ENCODE results near the gene OR4E2.

Gene OR4E2

GRCh38 chr14:21647380-21647779, 6.3 kb upstream of the OR4E2 start:
- no peaks in the 10 kb centered on the region for H3K4me1 ChIP-seq (ENCODE audit: control insufficient read depth in 1 of 2, insufficient read depth in 2 of 2, low read length in 2 of 2)
- no peak overlapping the region for H3K4me3 ChIP-seq (ENCODE audit: low read depth in 1 of 2, low read length in 2 of 2)
- no peak overlapping the region for H3K9ac ChIP-seq (ENCODE audit: low read depth in 1 of 2, low read length in 2 of 2)
- no peaks in the 10 kb centered on the region for H3K36me3 ChIP-seq (ENCODE audit: control insufficient read depth in 1 of 2, insufficient read depth in 2 of 2, low read length in 2 of 2)
- no peaks in the 10 kb centered on the region for H3K9me3 ChIP-seq (ENCODE audit: control insufficient read depth in 1 of 2, low read length in 2 of 2)
- H3K27me3 ChIP-seq (ENCODE audit: control insufficient read depth in 1 of 2, insufficient read depth in 2 of 2, low read length in 2 of 2) = no peaks in the 10 kb centered on the region
- no peak overlapping the region for H3K27ac ChIP-seq (ENCODE audit: low read depth, low read length)

- Histone ChIP-seq H3K36me3 (ENCODE audit: control insufficient read depth in 1 of 2, insufficient read depth in 2 of 2, low read length in 2 of 2) (no peaks in the 10 kb centered on the region), H3K27me3 (ENCODE audit: control insufficient read depth in 1 of 2, insufficient read depth in 2 of 2, low read length in 2 of 2) (no peaks in the 10 kb centered on the region), H3K4me3 (ENCODE audit: low read depth in 1 of 2, low read length in 2 of 2) (no peak overlapping the region), H3K9ac (ENCODE audit: low read depth in 1 of 2, low read length in 2 of 2) (no peak overlapping the region), H3K9me3 (ENCODE audit: control insufficient read depth in 1 of 2, low read length in 2 of 2) (no peaks in the 10 kb centered on the region), H3K27ac (ENCODE audit: low read depth, low read length) (no peak overlapping the region), H3K4me1 (ENCODE audit: control insufficient read depth in 1 of 2, insufficient read depth in 2 of 2, low read length in 2 of 2) (no peaks in the 10 kb centered on the region)
These were observed 1.3 kb upstream of the OR4E2 start for GRCh38 chr14:21652209-21652808.

- no peak overlapping the region for H3K4me3 ChIP-seq (ENCODE audit: low read depth in 1 of 2, low read length in 2 of 2)
- no peaks in the 10 kb centered on the region for H3K4me1 ChIP-seq (ENCODE audit: control insufficient read depth in 1 of 2, insufficient read depth in 2 of 2, low read length in 2 of 2)
- H3K27me3 ChIP-seq (ENCODE audit: control insufficient read depth in 1 of 2, insufficient read depth in 2 of 2, low read length in 2 of 2) = no peaks in the 10 kb centered on the region
- no peak overlapping the region for H3K9ac ChIP-seq (ENCODE audit: low read depth in 1 of 2, low read length in 2 of 2)
- no peak overlapping the region for H3K27ac ChIP-seq (ENCODE audit: low read depth, low read length)
- no peaks in the 10 kb centered on the region for H3K9me3 ChIP-seq (ENCODE audit: control insufficient read depth in 1 of 2, low read length in 2 of 2)
- H3K36me3 ChIP-seq (ENCODE audit: control insufficient read depth in 1 of 2, insufficient read depth in 2 of 2, low read length in 2 of 2) = no peaks in the 10 kb centered on the region
These were observed 580 bp downstream of the OR4E2 start for GRCh38 chr14:21654215-21654614.

GRCh38 chr14:21656980-21657379, 3.3 kb downstream of the OR4E2 start:
- Histone ChIP-seq H3K36me3 (ENCODE audit: control insufficient read depth in 1 of 2, insufficient read depth in 2 of 2, low read length in 2 of 2) (no peaks in the 10 kb centered on the region), H3K27ac (ENCODE audit: low read depth, low read length) (no peak overlapping the region), H3K9ac (ENCODE audit: low read depth in 1 of 2, low read length in 2 of 2) (no peak overlapping the region), H3K9me3 (ENCODE audit: control insufficient read depth in 1 of 2, low read length in 2 of 2) (no peaks in the 10 kb centered on the region), H3K4me3 (ENCODE audit: low read depth in 1 of 2, low read length in 2 of 2) (no peak overlapping the region), H3K27me3 (ENCODE audit: control insufficient read depth in 1 of 2, insufficient read depth in 2 of 2, low read length in 2 of 2) (no peaks in the 10 kb centered on the region), H3K4me1 (ENCODE audit: control insufficient read depth in 1 of 2, insufficient read depth in 2 of 2, low read length in 2 of 2) (no peaks in the 10 kb centered on the region)

GRCh38 chr14:21668377-21668776, 14.7 kb downstream of the OR4E2 start:
- H3K4me1 ChIP-seq (ENCODE audit: control insufficient read depth in 1 of 2, insufficient read depth in 2 of 2, low read length in 2 of 2) = no peaks in the 10 kb centered on the region
- no peak overlapping the region for H3K27ac ChIP-seq (ENCODE audit: low read depth, low read length)
- no peaks in the 10 kb centered on the region for H3K27me3 ChIP-seq (ENCODE audit: control insufficient read depth in 1 of 2, insufficient read depth in 2 of 2, low read length in 2 of 2)
- H3K9me3 ChIP-seq (ENCODE audit: control insufficient read depth in 1 of 2, low read length in 2 of 2) = no peaks in the 10 kb centered on the region
- H3K9ac ChIP-seq (ENCODE audit: low read depth in 1 of 2, low read length in 2 of 2) = no peak overlapping the region
- no peaks in the 10 kb centered on the region for H3K36me3 ChIP-seq (ENCODE audit: control insufficient read depth in 1 of 2, insufficient read depth in 2 of 2, low read length in 2 of 2)
- no peak overlapping the region for H3K4me3 ChIP-seq (ENCODE audit: low read depth in 1 of 2, low read length in 2 of 2)

- Histone ChIP-seq H3K9me3 (ENCODE audit: control insufficient read depth in 1 of 2, low read length in 2 of 2) (no peaks in the 10 kb centered on the region), H3K4me1 (ENCODE audit: control insufficient read depth in 1 of 2, insufficient read depth in 2 of 2, low read length in 2 of 2) (no peaks in the 10 kb centered on the region), H3K9ac (ENCODE audit: low read depth in 1 of 2, low read length in 2 of 2) (no peak overlapping the region), H3K27ac (ENCODE audit: low read depth, low read length) (no peak overlapping the region), H3K4me3 (ENCODE audit: low read depth in 1 of 2, low read length in 2 of 2) (no peak overlapping the region), H3K27me3 (ENCODE audit: control insufficient read depth in 1 of 2, insufficient read depth in 2 of 2, low read length in 2 of 2) (no peaks in the 10 kb centered on the region), H3K36me3 (ENCODE audit: control insufficient read depth in 1 of 2, insufficient read depth in 2 of 2, low read length in 2 of 2) (no peaks in the 10 kb centered on the region)
These were observed 15.6 kb downstream of the OR4E2 start for GRCh38 chr14:21669284-21669683.

- Histone ChIP-seq H3K9ac (ENCODE audit: low read depth in 1 of 2, low read length in 2 of 2) (no peak overlapping the region), H3K27ac (ENCODE audit: low read depth, low read length) (no peak overlapping the region), H3K4me3 (ENCODE audit: low read depth in 1 of 2, low read length in 2 of 2) (no peak overlapping the region), H3K9me3 (ENCODE audit: control insufficient read depth in 1 of 2, low read length in 2 of 2) (peaks cover 8 to 13% of the 10 kb centered on the region in 2 donors), H3K36me3 (ENCODE audit: control insufficient read depth in 1 of 2, insufficient read depth in 2 of 2, low read length in 2 of 2) (no peaks in the 10 kb centered on the region), H3K27me3 (ENCODE audit: control insufficient read depth in 1 of 2, insufficient read depth in 2 of 2, low read length in 2 of 2) (no peaks in the 10 kb centered on the region), H3K4me1 (ENCODE audit: control insufficient read depth in 1 of 2, insufficient read depth in 2 of 2, low read length in 2 of 2) (no peaks in the 10 kb centered on the region)
These were observed 17.7 kb downstream of the OR4E2 start for GRCh38 chr14:21671371-21671770.

- Histone ChIP-seq H3K9ac (ENCODE audit: low read depth in 1 of 2, low read length in 2 of 2) (no peak overlapping the region), H3K4me1 (ENCODE audit: control insufficient read depth in 1 of 2, insufficient read depth in 2 of 2, low read length in 2 of 2) (no peaks in the 10 kb centered on the region), H3K36me3 (ENCODE audit: control insufficient read depth in 1 of 2, insufficient read depth in 2 of 2, low read length in 2 of 2) (no peaks in the 10 kb centered on the region), H3K27ac (ENCODE audit: low read depth, low read length) (no peak overlapping the region), H3K4me3 (ENCODE audit: low read depth in 1 of 2, low read length in 2 of 2) (no peak overlapping the region), H3K27me3 (ENCODE audit: control insufficient read depth in 1 of 2, insufficient read depth in 2 of 2, low read length in 2 of 2) (no peaks in the 10 kb centered on the region), H3K9me3 (ENCODE audit: control insufficient read depth in 1 of 2, low read length in 2 of 2) (peaks cover 8 to 13% of the 10 kb centered on the region in 2 donors)
These were observed 18.5 kb downstream of the OR4E2 start for GRCh38 chr14:21672116-21672515.

GRCh38 chr14:21673718-21674117, 20.1 kb downstream of the OR4E2 start, which contains the start of gene OR4E1:
Gene OR4E1, minus strand, starts transcription at chr14:21673818. Its CDS starts 2,883 bp downstream, at chr14:21670935.
- H3K27ac ChIP-seq (ENCODE audit: low read depth, low read length) = no peak within 1 kb of the TSS
- no peaks in the 10 kb centered on the region for H3K36me3 ChIP-seq (ENCODE audit: control insufficient read depth in 1 of 2, insufficient read depth in 2 of 2, low read length in 2 of 2)
- no peak within 1 kb of the TSS for H3K9ac ChIP-seq (ENCODE audit: low read depth in 1 of 2, low read length in 2 of 2)
- no peaks in the 10 kb centered on the region for H3K4me1 ChIP-seq (ENCODE audit: control insufficient read depth in 1 of 2, insufficient read depth in 2 of 2, low read length in 2 of 2)
- H3K9me3 ChIP-seq (ENCODE audit: control insufficient read depth in 1 of 2, low read length in 2 of 2) = peaks cover 8 to 13% of the 10 kb centered on the region in 2 donors
- no peak within 1 kb of the TSS for H3K4me3 ChIP-seq (ENCODE audit: low read depth in 1 of 2, low read length in 2 of 2)
- no peaks in the 10 kb centered on the region for H3K27me3 ChIP-seq (ENCODE audit: control insufficient read depth in 1 of 2, insufficient read depth in 2 of 2, low read length in 2 of 2)

GRCh38 chr14:21675566-21675965, 21.9 kb downstream of the OR4E2 start:
- Histone ChIP-seq H3K4me3 (ENCODE audit: low read depth in 1 of 2, low read length in 2 of 2) (no peak overlapping the region), H3K27me3 (ENCODE audit: control insufficient read depth in 1 of 2, insufficient read depth in 2 of 2, low read length in 2 of 2) (no peaks in the 10 kb centered on the region), H3K9ac (ENCODE audit: low read depth in 1 of 2, low read length in 2 of 2) (no peak overlapping the region), H3K4me1 (ENCODE audit: control insufficient read depth in 1 of 2, insufficient read depth in 2 of 2, low read length in 2 of 2) (no peaks in the 10 kb centered on the region), H3K9me3 (ENCODE audit: control insufficient read depth in 1 of 2, low read length in 2 of 2) (peaks cover 8 to 13% of the 10 kb centered on the region in 2 donors), H3K36me3 (ENCODE audit: control insufficient read depth in 1 of 2, insufficient read depth in 2 of 2, low read length in 2 of 2) (no peaks in the 10 kb centered on the region), H3K27ac (ENCODE audit: low read depth, low read length) (no peak overlapping the region)

- H3K27me3 ChIP-seq (ENCODE audit: control insufficient read depth in 1 of 2, insufficient read depth in 2 of 2, low read length in 2 of 2) = no peaks in the 10 kb centered on the region
- no peaks in the 10 kb centered on the region for H3K4me1 ChIP-seq (ENCODE audit: control insufficient read depth in 1 of 2, insufficient read depth in 2 of 2, low read length in 2 of 2)
- H3K36me3 ChIP-seq (ENCODE audit: control insufficient read depth in 1 of 2, insufficient read depth in 2 of 2, low read length in 2 of 2) = no peaks in the 10 kb centered on the region
- no peak overlapping the region for H3K4me3 ChIP-seq (ENCODE audit: low read depth in 1 of 2, low read length in 2 of 2)
- H3K27ac ChIP-seq (ENCODE audit: low read depth, low read length) = no peak overlapping the region
- H3K9me3 ChIP-seq (ENCODE audit: control insufficient read depth in 1 of 2, low read length in 2 of 2) = peaks cover 7 to 10% of the 10 kb centered on the region in 2 donors
- H3K9ac ChIP-seq (ENCODE audit: low read depth in 1 of 2, low read length in 2 of 2) = no peak overlapping the region
These were observed 26.4 kb downstream of the OR4E2 start for GRCh38 chr14:21680072-21680471.

Data from duodenal mucosa (tissue), 2 donors.